Endothelial cell (in vitro differentiated cells): ENCODE results near the gene LUZP2. TPM values are rescaled to one million over a fixed set of nuclear protein-coding genes. Genes with fewer than 3 reads are reported as not detected.

Source experiments
- DNase-seq: peaks from one replicate; pipeline ENCODE4 v3.0.0; 2021; ENCODE audit warnings: low spot score
- H3K27ac Mint-ChIP-seq: one replicate; pipeline ENCODE4 v1.8.0; 2021; ENCODE audit warnings: mixed read lengths, inconsistent platforms; ENCODE audit not compliant: unreplicated experiment
- H3K27me3 Mint-ChIP-seq: one replicate; pipeline ENCODE4 v1.8.0; 2021; ENCODE audit warnings: mild to moderate bottlenecking, moderate library complexity, mixed read lengths, inconsistent platforms; ENCODE audit not compliant: unreplicated experiment
- H3K36me3 Mint-ChIP-seq: one replicate; pipeline ENCODE4 v1.8.0; 2021; ENCODE audit warnings: mild to moderate bottlenecking, low read depth, mixed read lengths, inconsistent platforms; ENCODE audit not compliant: unreplicated experiment
- H3K4me1 Mint-ChIP-seq: one replicate; pipeline ENCODE4 v1.8.0; 2021; ENCODE audit warnings: mild to moderate bottlenecking, mixed read lengths, inconsistent platforms; ENCODE audit not compliant: unreplicated experiment
- H3K4me3 Mint-ChIP-seq: one replicate; pipeline ENCODE4 v1.8.0; 2021; ENCODE audit warnings: mild to moderate bottlenecking, mixed read lengths, inconsistent platforms; ENCODE audit not compliant: unreplicated experiment
- H3K9me3 Mint-ChIP-seq: one replicate; pipeline ENCODE4 v1.8.0; 2021; ENCODE audit warnings: mixed read lengths, inconsistent platforms; ENCODE audit not compliant: unreplicated experiment
- total RNA-seq: library from RNA; stranded (reverse); fragmentation: NEBNext Ultra II Directional; extraction: Animal tissue kit (Norgen Biotek cat#: 25700); gene quantifications from one replicate; pipeline ENCODE4 v1.2.1, GENCODE V29; 2021; ENCODE audit not compliant: unreplicated experiment
- TF ChIP-seq, protein P1 (sequence below): fragments of 200-600 bp; sonication (generic); IDR thresholded peaks from one replicate; pipeline ENCODE4 v1.5.0; 2021; ENCODE audit warnings: antibody characterized with exemption; ENCODE audit not compliant: unreplicated experiment

The LUZP2 gene
- total RNA-seq, 1 donor from 2014 or later = 0.10 TPM

DNA sequence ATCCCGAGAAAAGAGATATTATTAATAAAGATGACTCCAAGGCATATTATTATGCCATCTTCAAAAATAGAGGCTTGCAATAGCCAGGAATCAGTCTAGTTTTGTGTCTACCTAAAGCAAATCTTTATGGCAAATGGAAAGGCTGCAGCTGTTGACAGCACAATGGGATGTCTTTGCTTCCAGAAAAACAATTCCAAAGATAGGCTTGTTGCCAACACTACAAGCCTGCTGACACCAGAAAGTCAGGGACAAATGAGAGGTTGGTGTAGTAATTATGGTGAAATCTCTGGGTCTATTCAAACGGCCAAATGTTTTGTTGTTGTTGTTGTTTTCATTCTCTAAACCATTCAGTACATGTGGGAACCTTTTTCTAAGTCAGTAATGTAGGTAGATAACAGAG, 101.8 kb downstream of the LUZP2 start:
- TF ChIP-seq, protein P1, sequence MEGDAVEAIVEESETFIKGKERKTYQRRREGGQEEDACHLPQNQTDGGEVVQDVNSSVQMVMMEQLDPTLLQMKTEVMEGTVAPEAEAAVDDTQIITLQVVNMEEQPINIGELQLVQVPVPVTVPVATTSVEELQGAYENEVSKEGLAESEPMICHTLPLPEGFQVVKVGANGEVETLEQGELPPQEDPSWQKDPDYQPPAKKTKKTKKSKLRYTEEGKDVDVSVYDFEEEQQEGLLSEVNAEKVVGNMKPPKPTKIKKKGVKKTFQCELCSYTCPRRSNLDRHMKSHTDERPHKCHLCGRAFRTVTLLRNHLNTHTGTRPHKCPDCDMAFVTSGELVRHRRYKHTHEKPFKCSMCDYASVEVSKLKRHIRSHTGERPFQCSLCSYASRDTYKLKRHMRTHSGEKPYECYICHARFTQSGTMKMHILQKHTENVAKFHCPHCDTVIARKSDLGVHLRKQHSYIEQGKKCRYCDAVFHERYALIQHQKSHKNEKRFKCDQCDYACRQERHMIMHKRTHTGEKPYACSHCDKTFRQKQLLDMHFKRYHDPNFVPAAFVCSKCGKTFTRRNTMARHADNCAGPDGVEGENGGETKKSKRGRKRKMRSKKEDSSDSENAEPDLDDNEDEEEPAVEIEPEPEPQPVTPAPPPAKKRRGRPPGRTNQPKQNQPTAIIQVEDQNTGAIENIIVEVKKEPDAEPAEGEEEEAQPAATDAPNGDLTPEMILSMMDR = no peak
- no peaks in the 10 kb centered on the region for H3K4me1 Mint-ChIP-seq
- H3K27me3 Mint-ChIP-seq = no peaks in the 10 kb centered on the region
- H3K36me3 Mint-ChIP-seq = no peaks in the 10 kb centered on the region
- no peak overlapping the region for H3K27ac Mint-ChIP-seq
- H3K4me3 Mint-ChIP-seq = no peak overlapping the region
- DNase-seq = no peak
- H3K9me3 Mint-ChIP-seq = no peaks in the 10 kb centered on the region

DNA sequence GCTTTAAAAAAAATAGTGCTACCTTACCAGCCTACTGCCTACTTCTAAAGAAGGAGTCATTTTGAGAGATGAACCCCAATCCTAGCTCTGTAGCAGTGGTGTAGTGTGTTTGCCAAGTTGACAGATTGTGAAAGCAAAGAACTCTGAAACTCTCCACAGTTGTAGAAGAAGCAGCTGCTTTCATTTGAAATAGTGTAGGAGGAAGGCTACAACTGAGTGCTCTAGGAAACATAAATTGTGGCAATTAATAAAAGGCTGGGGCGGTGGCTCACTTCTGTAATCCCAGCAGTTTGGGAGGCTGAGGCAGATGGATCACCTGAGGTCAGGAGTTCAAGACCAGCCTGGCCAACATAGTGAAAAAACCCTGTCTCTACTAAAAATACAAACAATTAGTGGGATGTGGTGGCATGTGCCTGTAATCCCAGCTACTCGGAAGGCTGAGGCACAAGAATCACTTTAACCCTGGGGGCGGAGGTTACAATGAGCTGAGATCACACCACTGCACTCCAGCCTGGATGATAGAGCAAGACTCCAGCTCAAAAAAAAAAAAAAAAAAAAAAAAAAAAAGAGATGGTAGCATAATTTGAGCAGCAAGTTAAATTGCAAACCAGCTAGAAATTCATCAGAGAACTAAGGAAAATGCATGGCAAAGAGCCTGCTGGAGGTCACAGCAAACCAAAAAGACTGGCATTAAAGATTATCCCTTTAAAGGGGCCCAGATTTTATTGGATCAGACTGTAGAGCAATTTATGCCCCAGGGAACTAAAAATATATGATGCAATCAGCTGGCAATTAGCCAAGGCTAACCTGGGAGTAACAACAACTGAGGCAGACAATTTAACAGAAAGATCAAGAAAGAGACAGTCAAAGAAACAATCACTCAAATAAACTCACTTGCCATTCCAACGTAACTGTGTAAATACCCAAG, 112.6 kb downstream of the LUZP2 start:
- TF ChIP-seq, protein P1 = no peak
- H3K9me3 Mint-ChIP-seq = no peaks in the 10 kb centered on the region
- H3K36me3 Mint-ChIP-seq = no peaks in the 10 kb centered on the region
- H3K4me1 Mint-ChIP-seq = no peaks in the 10 kb centered on the region
- no peak overlapping the region for H3K27ac Mint-ChIP-seq
- no peaks in the 10 kb centered on the region for H3K27me3 Mint-ChIP-seq
- DNase-seq = no peak
- H3K4me3 Mint-ChIP-seq = no peak overlapping the region

DNA sequence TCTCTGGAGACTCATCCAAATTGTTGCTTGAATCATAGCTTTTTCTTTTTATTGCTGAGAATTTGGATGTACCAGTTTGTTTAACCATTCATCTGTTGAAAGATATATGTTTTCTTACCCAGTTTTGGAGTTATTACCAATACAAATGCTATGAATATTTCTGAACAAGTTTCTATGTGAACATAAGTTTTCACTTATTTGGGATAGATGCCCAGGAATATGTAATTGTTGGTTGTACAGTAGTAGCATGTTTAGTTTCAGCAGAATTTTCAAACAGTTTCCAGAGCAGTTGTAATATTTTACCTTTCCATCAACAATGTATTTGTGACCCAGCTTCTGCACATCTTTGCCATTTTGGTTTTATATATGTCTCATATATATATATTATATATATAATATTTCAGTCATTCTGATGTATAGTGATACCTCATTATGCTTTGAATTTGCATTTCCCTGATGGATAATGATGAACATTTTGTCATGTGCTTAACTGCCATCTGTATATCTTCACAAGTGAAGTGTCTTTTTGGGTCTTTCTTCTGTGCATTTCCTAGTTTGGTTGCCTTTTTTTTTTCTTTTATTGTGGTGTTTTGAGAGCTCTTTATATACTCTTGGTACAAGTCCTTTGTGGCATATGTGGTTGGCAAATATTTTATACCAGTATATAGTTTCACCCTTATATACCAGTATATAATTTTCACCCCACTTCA, 118.8 kb downstream of the LUZP2 start:
- Mint-ChIP-seq H3K9me3 (no peaks in the 10 kb centered on the region), H3K27ac (no peak overlapping the region), H3K27me3 (no peaks in the 10 kb centered on the region), H3K4me3 (no peak overlapping the region), H3K36me3 (no peaks in the 10 kb centered on the region), H3K4me1 (no peaks in the 10 kb centered on the region)
- TF ChIP-seq, protein P1 = no peak
- DNase-seq = no peak

DNA sequence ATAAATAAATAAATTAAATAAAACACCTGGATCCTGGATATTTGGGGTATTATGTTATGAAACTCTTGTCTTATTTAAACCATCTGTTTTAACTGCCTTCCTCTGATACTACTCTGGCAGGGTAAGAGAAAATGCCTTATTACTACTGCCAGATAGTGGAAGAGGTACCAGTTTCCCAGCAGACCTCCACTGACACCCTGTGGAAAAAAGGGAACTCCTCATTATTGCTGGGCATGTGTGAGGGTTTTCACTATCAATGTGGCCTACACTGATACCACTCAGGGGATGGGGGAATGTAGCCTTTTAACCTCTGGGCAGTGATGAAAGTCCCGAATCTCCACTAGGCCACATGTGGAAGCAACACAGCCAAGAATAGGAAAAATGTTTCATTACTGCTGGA, 121.0 kb downstream of the LUZP2 start:
- H3K27me3 Mint-ChIP-seq = no peaks in the 10 kb centered on the region
- peaks cover 3% of the 10 kb centered on the region for H3K4me1 Mint-ChIP-seq
- TF ChIP-seq, protein P1 = no peak
- no peaks in the 10 kb centered on the region for H3K36me3 Mint-ChIP-seq
- H3K27ac Mint-ChIP-seq = no peak overlapping the region
- no peak overlapping the region for H3K4me3 Mint-ChIP-seq
- no peak for DNase-seq
- H3K9me3 Mint-ChIP-seq = no peaks in the 10 kb centered on the region

DNA sequence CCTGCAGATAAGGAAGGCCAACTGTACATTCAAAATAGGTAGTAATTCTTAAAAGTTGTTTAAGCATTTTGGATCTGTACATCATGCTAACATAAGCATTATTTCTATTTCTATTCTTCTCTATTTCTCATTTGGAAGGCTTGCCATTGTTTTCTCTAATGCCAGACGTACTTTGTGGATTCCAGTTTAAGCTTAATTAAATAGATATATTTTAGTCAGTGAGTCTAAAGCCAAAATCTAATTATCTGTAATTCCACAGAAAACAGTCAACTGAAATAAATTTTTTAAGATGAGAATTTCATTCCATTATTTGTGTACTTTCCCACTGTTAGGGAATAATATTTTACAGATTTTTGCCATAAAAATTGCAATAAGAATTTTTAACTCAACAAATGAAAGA, 123.0 kb downstream of the LUZP2 start:
- TF ChIP-seq, protein P1 = no peak
- DNase-seq = no peak
- H3K27me3 Mint-ChIP-seq = peaks cover 1% of the 10 kb centered on the region
- no peak overlapping the region for H3K27ac Mint-ChIP-seq
- no peaks in the 10 kb centered on the region for H3K36me3 Mint-ChIP-seq
- peaks cover 3% of the 10 kb centered on the region for H3K4me1 Mint-ChIP-seq
- no peaks in the 10 kb centered on the region for H3K9me3 Mint-ChIP-seq
- no peak overlapping the region for H3K4me3 Mint-ChIP-seq
